GM23248 (cell line): ENCODE results near the gene ZBTB16.

Experiments
- EZH2 ChIP-seq: fragments of 200-600 bp; sonication (generic); IDR thresholded peaks from 2 replicates; pipeline ENCODE4 v1.6.1; 2018; ENCODE audit warnings: antibody characterized with exemption, mild to moderate bottlenecking; ENCODE audit not compliant: insufficient read depth, poor library complexity, severe bottlenecking
- EZH2phosphoT487 ChIP-seq: fragments of 200-600 bp; sonication (generic); IDR thresholded peaks from 2 replicates; pipeline ENCODE4 v1.6.1; 2018; ENCODE audit warnings: antibody characterized with exemption, moderate library complexity, mild to moderate bottlenecking, low read depth; ENCODE audit not compliant: insufficient read depth

DNA sequence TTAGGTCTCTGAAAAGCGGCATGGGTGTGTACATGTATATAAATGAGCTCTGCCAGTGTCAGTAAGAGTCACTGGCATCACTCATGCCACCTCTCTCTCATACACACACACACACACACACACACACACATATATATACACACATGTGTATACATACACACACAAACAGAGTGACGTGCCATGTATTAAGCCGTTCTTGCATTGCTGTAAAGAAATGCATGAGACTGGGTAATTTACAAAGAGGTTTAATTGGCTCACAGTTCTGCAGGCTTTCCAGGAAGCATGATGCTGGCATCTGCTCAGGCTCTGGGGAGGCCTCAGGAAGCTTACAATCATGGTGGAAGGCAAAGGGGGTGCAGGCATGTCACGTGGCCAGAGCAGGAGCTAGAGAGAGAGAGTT is 131.1 kb downstream of the ZBTB16 start:
- TF ChIP-seq EZH2 (no peak), EZH2phosphoT487 (no peak)
